ENCODE data around the gene ARHGAP5.

Gene ARHGAP5

GRCh38 chr14:32167907-32168306 lies 90.8 kb downstream of the ARHGAP5 start:
- Mint-ChIP-seq H3K27me3 (no peaks in the 10 kb centered on the region), H3K36me3 (no peaks in the 10 kb centered on the region), H3K9me3 (no peaks in the 10 kb centered on the region), H3K4me1 (peaks cover 18% of the 10 kb centered on the region), H3K27ac (no peak overlapping the region), H3K4me3 (no peak overlapping the region)
- no peak for ATAC-seq

- Mint-ChIP-seq H3K27ac (no peak overlapping the region), H3K27me3 (no peaks in the 10 kb centered on the region), H3K4me1 (peaks cover 18% of the 10 kb centered on the region), H3K9me3 (no peaks in the 10 kb centered on the region), H3K36me3 (no peaks in the 10 kb centered on the region), H3K4me3 (no peak overlapping the region)
- ATAC-seq = no peak
These were observed 92.1 kb downstream of the ARHGAP5 start for GRCh38 chr14:32169191-32169590.

- H3K27me3 Mint-ChIP-seq = no peaks in the 10 kb centered on the region
- no peak overlapping the region for H3K27ac Mint-ChIP-seq
- peaks cover 4% of the 10 kb centered on the region for H3K9me3 Mint-ChIP-seq
- no peak overlapping the region for H3K4me3 Mint-ChIP-seq
- H3K36me3 Mint-ChIP-seq = no peaks in the 10 kb centered on the region
- H3K4me1 Mint-ChIP-seq = no peaks in the 10 kb centered on the region
- ATAC-seq = no peak
These were observed 94.4 kb downstream of the ARHGAP5 start for GRCh38 chr14:32171469-32171868.

GRCh38 chr14:32183151-32184058 lies 106.3 kb downstream of the ARHGAP5 start:
- H3K4me3 Mint-ChIP-seq = no peak overlapping the region
- no peak overlapping the region for H3K27ac Mint-ChIP-seq
- H3K4me1 Mint-ChIP-seq = peaks cover 11% of the 10 kb centered on the region
- peaks cover 8% of the 10 kb centered on the region for H3K9me3 Mint-ChIP-seq
- ATAC-seq = no peak
- no peaks in the 10 kb centered on the region for H3K27me3 Mint-ChIP-seq
- H3K36me3 Mint-ChIP-seq = no peaks in the 10 kb centered on the region

GRCh38 chr14:32185097-32185496 lies 108.0 kb downstream of the ARHGAP5 start:
- no peak for ATAC-seq
- no peaks in the 10 kb centered on the region for H3K27me3 Mint-ChIP-seq
- no peak overlapping the region for H3K27ac Mint-ChIP-seq
- no peaks in the 10 kb centered on the region for H3K36me3 Mint-ChIP-seq
- H3K4me3 Mint-ChIP-seq = no peak overlapping the region
- peaks cover 15% of the 10 kb centered on the region for H3K4me1 Mint-ChIP-seq
- peaks cover 6% of the 10 kb centered on the region for H3K9me3 Mint-ChIP-seq

GRCh38 chr14:32186248-32186647 lies 109.1 kb downstream of the ARHGAP5 start:
- no peak for ATAC-seq
- Mint-ChIP-seq H3K27ac (peak overlapping the region; percentile 48), H3K4me3 (no peak overlapping the region), H3K36me3 (no peaks in the 10 kb centered on the region), H3K4me1 (peaks cover 21% of the 10 kb centered on the region), H3K9me3 (peaks cover 6% of the 10 kb centered on the region), H3K27me3 (no peaks in the 10 kb centered on the region)

- peaks cover 3% of the 10 kb centered on the region for H3K9me3 Mint-ChIP-seq
- ATAC-seq = no peak
- H3K27ac Mint-ChIP-seq = peak overlapping the region; percentile 30
- peaks cover 21% of the 10 kb centered on the region for H3K4me1 Mint-ChIP-seq
- no peaks in the 10 kb centered on the region for H3K27me3 Mint-ChIP-seq
- H3K36me3 Mint-ChIP-seq = no peaks in the 10 kb centered on the region
- H3K4me3 Mint-ChIP-seq = no peak overlapping the region
These were observed 112.7 kb downstream of the ARHGAP5 start for GRCh38 chr14:32189811-32190210.

GRCh38 chr14:32190673-32191072 lies 113.6 kb downstream of the ARHGAP5 start:
- Mint-ChIP-seq H3K27me3 (no peaks in the 10 kb centered on the region), H3K9me3 (no peaks in the 10 kb centered on the region), H3K4me1 (peaks cover 25% of the 10 kb centered on the region), H3K27ac (no peak overlapping the region), H3K4me3 (no peak overlapping the region), H3K36me3 (no peaks in the 10 kb centered on the region)
- no peak for ATAC-seq

- H3K27ac Mint-ChIP-seq = no peak overlapping the region
- ATAC-seq = no peak
- H3K4me1 Mint-ChIP-seq = peaks cover 17% of the 10 kb centered on the region
- H3K36me3 Mint-ChIP-seq = no peaks in the 10 kb centered on the region
- H3K9me3 Mint-ChIP-seq = no peaks in the 10 kb centered on the region
- H3K4me3 Mint-ChIP-seq = no peak overlapping the region
- H3K27me3 Mint-ChIP-seq = no peaks in the 10 kb centered on the region
These were observed 115.7 kb downstream of the ARHGAP5 start for GRCh38 chr14:32192712-32193373.

GRCh38 chr14:32193532-32193931 lies 116.4 kb downstream of the ARHGAP5 start:
- Mint-ChIP-seq H3K4me1 (peaks cover 17% of the 10 kb centered on the region), H3K27ac (no peak overlapping the region), H3K9me3 (no peaks in the 10 kb centered on the region), H3K36me3 (no peaks in the 10 kb centered on the region), H3K27me3 (no peaks in the 10 kb centered on the region), H3K4me3 (no peak overlapping the region)
- no peak for ATAC-seq

GRCh38 chr14:32195636-32196035 lies 118.5 kb downstream of the ARHGAP5 start:
- Mint-ChIP-seq H3K36me3 (no peaks in the 10 kb centered on the region), H3K4me3 (no peak overlapping the region), H3K4me1 (peaks cover 15% of the 10 kb centered on the region), H3K27ac (no peak overlapping the region), H3K9me3 (no peaks in the 10 kb centered on the region), H3K27me3 (no peaks in the 10 kb centered on the region)
- no peak for ATAC-seq

- Mint-ChIP-seq H3K4me1 (peaks cover 30% of the 10 kb centered on the region), H3K27me3 (no peaks in the 10 kb centered on the region), H3K9me3 (no peaks in the 10 kb centered on the region), H3K27ac (no peak overlapping the region), H3K4me3 (no peak overlapping the region), H3K36me3 (no peaks in the 10 kb centered on the region)
- no peak for ATAC-seq
These were observed 120.8 kb downstream of the ARHGAP5 start for GRCh38 chr14:32197919-32198318.

- H3K4me3 Mint-ChIP-seq = peak overlapping the region; percentile 88
- ATAC-seq = no peak
- peak overlapping the region; percentile 100 for H3K27ac Mint-ChIP-seq
- no peaks in the 10 kb centered on the region for H3K36me3 Mint-ChIP-seq
- H3K9me3 Mint-ChIP-seq = no peaks in the 10 kb centered on the region
- peaks cover 41% of the 10 kb centered on the region for H3K4me1 Mint-ChIP-seq
- H3K27me3 Mint-ChIP-seq = no peaks in the 10 kb centered on the region
These were observed 123.5 kb downstream of the ARHGAP5 start for GRCh38 chr14:32200368-32201192.

- no peaks in the 10 kb centered on the region for H3K36me3 Mint-ChIP-seq
- H3K27me3 Mint-ChIP-seq = no peaks in the 10 kb centered on the region
- peak overlapping the region; percentile 88 for H3K4me3 Mint-ChIP-seq
- ATAC-seq = peak; percentile 82
- no peaks in the 10 kb centered on the region for H3K9me3 Mint-ChIP-seq
- peak overlapping the region; percentile 100 for H3K27ac Mint-ChIP-seq
- H3K4me1 Mint-ChIP-seq = peaks cover 45% of the 10 kb centered on the region
These were observed 124.2 kb downstream of the ARHGAP5 start for GRCh38 chr14:32201193-32201815.
